ENCODE measurements around the gene GRM6.

DNA sequence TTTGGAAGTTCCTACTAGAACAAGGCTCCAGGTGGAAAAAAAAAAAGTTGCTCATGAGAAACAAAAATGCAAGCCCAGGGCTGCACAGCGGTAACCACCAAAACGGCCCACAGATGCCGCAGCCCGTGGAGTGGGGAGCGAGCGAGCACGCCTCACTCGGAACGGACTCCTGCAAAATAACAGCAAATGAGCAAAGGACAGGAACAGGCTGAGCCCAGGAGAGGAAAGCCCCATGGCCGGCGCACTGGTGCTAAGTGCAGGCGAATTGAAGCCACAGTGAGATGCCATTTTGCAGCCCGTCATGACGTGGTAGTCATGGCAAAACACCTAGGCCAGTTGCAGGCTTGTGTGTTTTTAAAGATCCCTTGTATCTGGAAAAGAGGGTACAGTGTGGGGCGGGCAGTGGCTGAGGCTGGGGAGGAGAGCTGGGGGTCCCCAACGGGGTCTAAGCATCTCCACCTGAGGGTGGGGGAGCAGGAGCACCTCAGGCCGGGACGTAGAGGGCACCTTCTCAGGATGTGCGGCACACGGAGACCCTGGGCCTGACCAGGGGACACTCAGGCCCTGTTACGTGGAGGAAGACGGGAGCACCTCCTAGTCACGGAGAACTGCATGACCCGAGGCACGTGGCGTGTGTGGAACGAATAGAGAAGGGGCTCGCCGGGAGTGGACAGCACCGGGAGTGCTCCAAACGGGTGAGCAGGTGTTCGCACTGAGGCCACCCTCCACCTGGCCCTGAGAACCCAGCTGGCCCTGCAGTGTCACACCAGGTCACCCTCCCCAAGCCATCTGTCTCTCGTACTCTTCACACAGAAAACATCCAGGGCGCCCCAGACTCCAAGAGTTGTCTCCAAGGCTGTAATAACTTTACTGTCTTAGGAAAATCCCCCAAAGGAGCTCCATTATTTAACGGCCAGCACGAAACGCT, 10.7 kb downstream of the GRM6 start:
- TF ChIP-seq CTCF (IDR thresholded peaks at IDR 0.05): no peak
- no peak for TF ChIP-seq POLR2A (IDR thresholded peaks at IDR 0.05)
- TF ChIP-seq POLR2AphosphoS5 (IDR thresholded peaks at IDR 0.05): no peak
